Measurements from ENCODE around the gene CNTN1.

DNA sequence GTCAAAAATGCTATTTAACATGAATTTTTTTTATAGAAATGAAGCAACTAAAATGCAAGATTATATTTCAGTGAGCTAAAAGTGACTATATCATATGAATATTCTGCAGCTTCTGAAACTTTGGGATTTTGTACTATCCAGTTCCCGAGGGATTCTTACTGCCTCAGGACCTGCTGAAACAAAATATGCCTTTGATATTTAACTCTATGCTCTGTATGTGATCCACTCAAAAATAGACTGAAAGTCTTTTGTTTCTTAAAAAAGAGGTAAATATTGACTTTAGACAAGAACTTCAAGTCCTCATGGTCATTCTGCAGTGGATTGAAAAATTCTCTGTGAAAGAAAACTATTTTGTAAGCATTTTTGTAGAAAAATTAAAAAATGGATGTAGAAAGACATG is 22.4 kb downstream of the CNTN1 start:
- TF ChIP-seq POLR2A (IDR thresholded peaks at IDR 0.05; ENCODE audit: low read length) = no peak
- TF ChIP-seq GATA1 (IDR thresholded peaks at IDR 0.05; ENCODE audit: low read depth, low read length) = no peak
